HT-29 (cell line): Measurements from ENCODE around the gene PCP2. TPM values are rescaled to one million over a fixed set of nuclear protein-coding genes. Genes with fewer than 3 reads are reported as not detected.

Experiments
- DNase-seq: peaks from one replicate; pipeline ENCODE4 v3.0.0-alpha.2; 2015; ENCODE audit warnings: low spot score
- total RNA-seq: library from RNA; depleted of rRNA; stranded (reverse); fragments of >200 nt; shearing (Covaris generic); gene quantifications from 2 replicates; pipeline ENCODE4 v1.2.3, GENCODE V29; 2014

PCP2 gene
- total RNA-seq, 1 experiment from 2014 or later: not detected

- peak; percentile 80 for DNase-seq
Observed at GRCh38 chr19:7618771-7619510, 14.6 kb downstream of the PCP2 start.

GRCh38 chr19:7618348-7618747 is 15.2 kb downstream of the PCP2 start:
- DNase-seq: peak; percentile 63

GRCh38 chr19:7617735-7618134 is 15.8 kb downstream of the PCP2 start:
- no peak for DNase-seq

GRCh38 chr19:7617172-7617571 is 16.3 kb downstream of the PCP2 start:
- no peak for DNase-seq

GRCh38 chr19:7614859-7615741 is 18.4 kb downstream of the PCP2 start:
- DNase-seq: no peak

- DNase-seq: no peak
Observed at GRCh38 chr19:7612282-7613274, 20.9 kb downstream of the PCP2 start.

- no peak for DNase-seq
Observed at GRCh38 chr19:7611541-7612279, 21.8 kb downstream of the PCP2 start.

- DNase-seq: no peak
Observed at GRCh38 chr19:7610491-7611240, 22.9 kb downstream of the PCP2 start.

- DNase-seq: no peak
Observed at GRCh38 chr19:7607874-7608560, 25.5 kb downstream of the PCP2 start.

- no peak for DNase-seq
Observed at GRCh38 chr19:7607212-7607873, 26.2 kb downstream of the PCP2 start.

GRCh38 chr19:7606289-7606688 is 27.2 kb downstream of the PCP2 start:
- DNase-seq: no peak

- peak; percentile 63 for DNase-seq
Observed at GRCh38 chr19:7605490-7606222, 27.9 kb downstream of the PCP2 start.

GRCh38 chr19:7603919-7604318 is 29.6 kb downstream of the PCP2 start:
- DNase-seq: no peak

- no peak for DNase-seq
Observed at GRCh38 chr19:7602935-7603497, 30.5 kb downstream of the PCP2 start.

GRCh38 chr19:7602240-7602934 is 31.1 kb downstream of the PCP2 start:
- no peak for DNase-seq

GRCh38 chr19:7600721-7601120 is 32.8 kb downstream of the PCP2 start:
- DNase-seq: no peak

- DNase-seq: no peak
Observed at GRCh38 chr19:7598180-7598579, 35.3 kb downstream of the PCP2 start.
